Measurements from ENCODE around the gene LEFTY2. TPM values are rescaled to one million over a fixed set of nuclear protein-coding genes. Genes with fewer than 3 reads are reported as not detected.

The LEFTY2 gene
- total and polyA plus RNA-seq, 2 donors (not counting 3 experiments of a cell fraction or from before 2014, with no cell fraction given): 0.06 TPM; not detected in 1

- Histone ChIP-seq H3K27me3 (ENCODE audit: control insufficient read depth in 2 of 2, insufficient read depth in 2 of 2, low read length in 2 of 2) (no peaks in the 10 kb centered on the region), H3K4me2 (ENCODE audit: insufficient read depth, low read length) (no peak overlapping the region), H3K9me1 (replicated peaks; ENCODE audit: control insufficient read depth, extremely low read depth, insufficient read depth, low read length) (no peaks in the 10 kb centered on the region), H3K9me3 (replicated peaks; ENCODE audit: control insufficient read depth, insufficient read depth, low read length) (no peaks in the 10 kb centered on the region), H3K36me3 (ENCODE audit: control insufficient read depth in 2 of 2, extremely low read depth in 1 of 2, insufficient read depth in 2 of 2, low read length in 2 of 2) (no peaks in the 10 kb centered on the region), H3K27ac (ENCODE audit: insufficient read depth, low read depth, low read length) (no peak overlapping the region), H3K9ac (replicated peaks; ENCODE audit: extremely low read depth, insufficient read depth, low read length) (no peak overlapping the region), H3K4me3 (replicated peaks in 1 of 3; ENCODE audit: insufficient read depth in 1 of 3, low read depth in 1 of 3, low read length in 3 of 3) (no peak overlapping the region), H3K4me1 (ENCODE audit: control insufficient read depth, extremely low read depth, insufficient read depth, low read length) (no peaks in the 10 kb centered on the region), H2AFZ (ENCODE audit: low read depth, low read length) (no peak overlapping the region), H4K20me1 (replicated peaks; ENCODE audit: control insufficient read depth, extremely low read depth, insufficient read depth, low read length) (no peaks in the 10 kb centered on the region), H3K79me2 (ENCODE audit: control insufficient read depth, insufficient read depth, low read length) (no peaks in the 10 kb centered on the region)
- intact Hi-C loops (cut with micrococcal nuclease): no loop called here
- BruUV-seq (replicated peaks): no TSS peak
- dilution Hi-C loops (cut with MboI; ENCODE audit: extremely low pct_ligation_motif_present, low sequenced_read_pairs): no loop called here
- DNase-seq (ENCODE audit: low read depth, low spot score) (no peak), FAIRE-seq (no peak)
- ChIA-PET POLR2A (no interaction called here), CTCF (interaction anchor here (2.0 kb wide), 1 partner anchor 432 kb away, joined by 13 read pairs; no protein-coding TSS in a partner anchor)
- TF ChIP-seq POLR2AphosphoS5 (IDR thresholded peaks at IDR 0.05; ENCODE audit: insufficient read depth, low read depth, low read length): no peak
- no peak for TF ChIP-seq GATA2 (IDR thresholded peaks at IDR 0.05; ENCODE audit: insufficient read depth, insufficient read length, low read depth, low read length)
Measured at GRCh38 chr1:225906467-225906866, 34.6 kb downstream of the LEFTY2 start.

GRCh38 chr1:225903623-225904022 is 37.4 kb downstream of the LEFTY2 start:
- Histone ChIP-seq H3K9me3 (replicated peaks; ENCODE audit: control insufficient read depth, insufficient read depth, low read length) (no peaks in the 10 kb centered on the region), H3K36me3 (ENCODE audit: control insufficient read depth in 2 of 2, extremely low read depth in 1 of 2, insufficient read depth in 2 of 2, low read length in 2 of 2) (no peaks in the 10 kb centered on the region), H2AFZ (ENCODE audit: low read depth, low read length) (no peak overlapping the region), H3K79me2 (ENCODE audit: control insufficient read depth, insufficient read depth, low read length) (no peaks in the 10 kb centered on the region), H3K4me2 (ENCODE audit: insufficient read depth, low read length) (no peak overlapping the region), H3K4me1 (ENCODE audit: control insufficient read depth, extremely low read depth, insufficient read depth, low read length) (peaks cover 7% of the 10 kb centered on the region), H3K27me3 (ENCODE audit: control insufficient read depth in 2 of 2, insufficient read depth in 2 of 2, low read length in 2 of 2) (no peaks in the 10 kb centered on the region), H3K9me1 (replicated peaks; ENCODE audit: control insufficient read depth, extremely low read depth, insufficient read depth, low read length) (no peaks in the 10 kb centered on the region), H3K4me3 (replicated peaks in 1 of 3; ENCODE audit: insufficient read depth in 1 of 3, low read depth in 1 of 3, low read length in 3 of 3) (no peak overlapping the region), H3K27ac (ENCODE audit: insufficient read depth, low read depth, low read length) (no peak overlapping the region), H4K20me1 (replicated peaks; ENCODE audit: control insufficient read depth, extremely low read depth, insufficient read depth, low read length) (no peaks in the 10 kb centered on the region), H3K9ac (replicated peaks; ENCODE audit: extremely low read depth, insufficient read depth, low read length) (no peak overlapping the region)
- TF ChIP-seq CTCF (IDR thresholded peaks at IDR 0.05; ENCODE audit: extremely low read depth in 1 of 2, insufficient read depth in 1 of 2, low read depth in 1 of 2, low read length in 2 of 2): no peak
- TF ChIP-seq GATA2 (IDR thresholded peaks at IDR 0.05; ENCODE audit: insufficient read depth, insufficient read length, low read depth, low read length): no peak
- no peak for TF ChIP-seq EZH2 (IDR thresholded peaks at IDR 0.05; ENCODE audit: borderline replicate concordance, low read depth, low read length, severe bottlenecking)
- TF ChIP-seq MAX (IDR thresholded peaks at IDR 0.05; ENCODE audit: insufficient read depth, insufficient read length): no peak
- TF ChIP-seq FOS (IDR thresholded peaks at IDR 0.05; ENCODE audit: borderline replicate concordance, insufficient read depth, low read length): no peak
- no peak for TF ChIP-seq POLR2A (IDR thresholded peaks at IDR 0.05; ENCODE audit: low read depth, low read length)
- TF ChIP-seq MYC (IDR thresholded peaks at IDR 0.05; ENCODE audit: low read depth, low read length): no peak
- no peak for TF ChIP-seq JUN (IDR thresholded peaks at IDR 0.05; ENCODE audit: borderline replicate concordance, insufficient read depth, insufficient read length, low read depth)
- no peak for TF ChIP-seq POLR2AphosphoS5 (IDR thresholded peaks at IDR 0.05; ENCODE audit: insufficient read depth, low read depth, low read length)
- dilution Hi-C loops (cut with MboI; ENCODE audit: extremely low pct_ligation_motif_present, low sequenced_read_pairs) (no loop called here), intact Hi-C loops (cut with micrococcal nuclease) (no loop called here)
- BruUV-seq (replicated peaks): no TSS peak
- ChIA-PET POLR2A (no interaction called here), CTCF (interaction anchor here (0.8 kb wide), 1 partner anchor 126 kb away, joined by 3 read pairs; the partner anchor contains the start of gene SRP9)
- DNase-seq (ENCODE audit: low read depth, low spot score) (no peak), FAIRE-seq (no peak)
